ENCODE data around the gene CTSH.

DNA sequence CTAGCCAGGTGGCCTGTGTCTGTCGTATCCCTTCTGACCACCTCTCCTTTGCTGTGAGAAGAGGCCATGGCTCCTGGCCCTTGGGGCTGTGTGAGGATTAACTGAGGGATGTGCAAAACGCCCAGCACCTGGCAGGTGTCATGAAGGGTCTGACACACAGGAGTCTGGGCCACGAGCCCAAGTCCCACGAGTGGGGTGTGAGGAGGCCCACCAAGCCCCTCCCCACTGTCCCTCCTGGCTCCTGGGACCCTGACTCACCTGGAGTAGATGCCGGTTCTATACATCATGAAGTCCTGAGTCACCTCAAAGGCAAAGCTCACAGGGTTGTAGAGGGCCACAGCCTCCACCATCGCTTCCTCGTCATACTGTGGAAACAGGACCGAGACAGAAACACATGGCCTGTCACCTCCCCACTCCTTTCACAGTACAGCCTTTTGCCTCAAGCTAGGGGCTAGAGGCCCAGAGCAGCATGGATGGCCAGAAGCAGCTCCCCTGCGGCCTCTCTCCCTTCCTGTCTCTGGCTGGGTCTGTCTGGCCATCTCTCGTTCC, 19.7 kb downstream of the CTSH start:
- TF ChIP-seq POLR2A (IDR thresholded peaks at IDR 0.05; ENCODE audit: low read depth, low read length) (no peak), POLR2AphosphoS5 (IDR thresholded peaks at IDR 0.05; ENCODE audit: low read depth, low read length) (no peak)
